Left lobe of liver (tissue), 2 donors: ENCODE results near the gene IL1RAPL2. TPM values are rescaled to one million over a fixed set of nuclear protein-coding genes. Genes with fewer than 3 reads are reported as not detected.

Experiments used
- ATAC-seq: fragments of 200-7000 bp; cut with Tn5 transposase; one replicate; pipeline ENCODE4 v1.9.1; 2020; ENCODE audit warnings: mild to moderate bottlenecking, moderate library complexity
- DNase-seq: peaks from one replicate; pipeline ENCODE4 v3.0.0-alpha.2; 2020; ENCODE audit warnings: low spot score
- total RNA-seq: library from RNA; stranded (reverse); gene quantifications from one replicate; pipeline ENCODE4 v1.2.1, GENCODE V29; 2021
- donor health status: DM: no; HTN: no; CAD: no; lungs with moderate emphysema.
- donor health status: DM: no; HTN: yes; CAD: no.

The IL1RAPL2 gene
- total RNA-seq, 1 donor from 2014 or later: 0.48 TPM

DNA sequence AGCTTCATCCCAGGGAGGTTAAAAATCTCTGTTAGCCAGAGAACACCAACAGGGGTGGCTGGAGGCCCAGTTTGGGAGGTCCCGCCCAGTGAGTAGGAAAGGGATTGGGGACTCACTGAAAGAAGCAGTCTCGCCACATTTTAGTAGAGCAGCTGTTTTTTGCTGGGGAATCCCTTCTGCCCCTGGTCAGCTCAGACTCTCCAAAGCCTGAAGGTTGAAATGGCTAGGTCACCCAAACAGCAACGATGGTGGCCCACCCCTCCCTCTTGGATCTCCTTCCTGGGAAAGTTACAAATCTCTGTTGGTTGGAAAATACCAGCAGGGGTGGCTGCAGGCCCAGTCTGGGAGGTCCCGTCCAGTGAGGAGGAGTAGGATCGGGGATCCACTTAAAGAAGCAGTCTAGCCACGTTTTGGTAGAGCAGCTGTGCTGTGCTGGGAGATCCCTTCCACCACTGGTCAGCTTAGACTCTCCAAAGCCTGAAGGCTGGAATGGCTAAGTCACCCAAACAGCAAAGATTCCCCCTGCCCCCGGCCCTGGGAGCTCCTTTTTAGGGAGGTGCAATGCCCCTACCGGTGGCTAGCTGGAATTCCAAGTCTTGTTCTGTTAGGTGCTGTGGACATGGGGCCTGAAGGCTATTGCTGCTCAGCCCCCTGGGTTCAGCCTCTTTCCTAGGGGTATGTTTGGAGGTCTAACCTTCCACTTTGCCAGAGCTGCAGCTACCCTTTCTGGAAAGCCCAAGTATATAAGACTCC lies 694.5 kb downstream of the IL1RAPL2 start:
- DNase-seq (no peak), ATAC-seq (no peak)

DNA sequence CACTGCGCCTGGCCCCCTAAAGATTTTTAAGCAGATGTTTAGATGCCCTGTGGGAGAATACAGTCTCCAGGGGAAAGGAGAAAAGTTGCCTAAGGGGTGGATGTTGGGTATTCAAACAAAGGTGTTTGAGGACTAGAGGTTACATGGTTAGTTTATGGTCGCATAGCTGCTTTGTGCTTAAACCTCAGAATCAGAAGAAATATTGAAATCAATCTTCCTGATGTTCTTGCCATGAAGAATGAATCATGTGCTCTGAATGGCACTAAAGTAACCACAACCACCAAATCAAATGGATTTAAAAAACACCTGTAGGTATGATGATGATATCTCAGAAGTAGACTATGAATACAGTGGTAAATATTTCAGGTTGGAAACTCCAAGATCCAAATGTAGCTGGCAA lies 697.2 kb downstream of the IL1RAPL2 start:
- ATAC-seq: no peak
- no peak for DNase-seq

DNA sequence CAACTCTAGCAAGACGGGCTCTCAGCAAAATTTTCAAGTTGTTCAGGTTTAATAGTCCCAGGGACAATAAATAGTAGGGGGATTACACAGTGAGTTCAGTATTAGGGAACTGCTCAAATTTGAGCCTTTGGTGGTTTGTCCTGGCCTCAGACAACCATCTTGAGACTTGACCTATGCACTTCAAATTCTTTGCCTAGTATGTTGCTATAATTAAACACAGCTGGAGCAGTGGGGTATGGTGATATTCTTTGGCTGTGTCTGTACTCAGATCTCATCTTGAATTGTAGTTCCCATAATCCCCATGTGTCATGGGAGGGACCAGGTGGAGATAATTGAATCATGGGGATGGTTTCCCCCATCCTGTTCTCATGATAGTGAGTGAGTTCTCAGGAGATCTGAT lies 697.8 kb downstream of the IL1RAPL2 start:
- no peak for DNase-seq
- no peak for ATAC-seq

DNA sequence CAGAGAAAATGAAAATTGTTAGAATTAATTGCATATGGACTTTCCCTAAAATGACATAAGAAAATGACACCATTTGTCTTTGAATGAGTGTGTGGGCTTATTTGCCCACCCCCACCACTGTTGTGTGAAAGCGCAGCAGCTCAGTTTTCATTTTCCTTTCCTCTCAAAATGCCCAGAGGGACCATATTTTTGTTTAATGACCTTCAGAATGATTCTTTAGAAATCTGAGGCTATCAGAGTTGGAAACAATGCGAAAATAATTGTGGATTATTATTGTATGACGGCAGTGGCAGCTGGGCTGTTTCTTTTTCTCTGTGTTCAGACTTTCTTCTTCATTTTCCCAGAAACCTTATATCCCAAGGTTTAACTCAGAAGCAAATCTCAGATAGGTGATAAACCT lies 699.1 kb downstream of the IL1RAPL2 start:
- DNase-seq (no peak), ATAC-seq (no peak)

DNA sequence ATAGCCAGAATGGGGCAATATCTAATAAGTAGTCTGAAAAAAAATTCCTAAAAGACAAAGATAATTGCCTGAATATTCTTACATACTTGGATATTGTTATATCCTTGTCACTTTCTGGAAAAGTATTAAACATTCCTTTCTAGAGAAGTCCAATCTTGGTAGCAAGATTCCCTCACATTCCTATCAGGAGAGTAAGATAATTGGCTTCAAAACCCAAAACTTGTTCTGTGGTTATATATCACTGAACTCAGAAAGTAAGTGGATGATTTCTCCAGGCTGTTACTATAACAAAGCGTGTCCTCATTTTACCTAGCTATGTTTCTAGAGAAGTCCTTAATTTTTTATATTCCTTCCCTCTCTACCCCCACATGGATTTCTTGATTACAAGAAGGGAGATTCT lies 700.5 kb downstream of the IL1RAPL2 start:
- ATAC-seq: no peak
- DNase-seq: no peak

DNA sequence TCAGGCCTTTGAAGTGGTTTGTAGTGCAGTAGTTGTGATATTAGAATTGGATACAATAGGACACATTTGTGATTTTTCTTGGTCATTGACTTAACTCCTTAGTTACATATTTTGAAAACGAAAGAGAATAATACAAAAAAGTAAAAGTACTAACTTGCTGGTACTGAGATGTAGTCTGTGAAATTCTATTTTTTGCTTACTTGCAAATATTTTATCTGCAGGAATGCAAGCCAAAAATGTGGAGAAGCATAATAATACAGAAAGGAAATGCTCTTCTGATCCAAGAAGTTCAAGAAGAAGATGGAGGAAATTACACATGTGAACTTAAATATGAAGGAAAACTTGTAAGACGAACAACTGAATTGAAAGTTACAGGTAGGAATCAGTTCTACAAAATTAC lies 701.2 kb downstream of the IL1RAPL2 start:
- ATAC-seq (no peak), DNase-seq (no peak)

DNA sequence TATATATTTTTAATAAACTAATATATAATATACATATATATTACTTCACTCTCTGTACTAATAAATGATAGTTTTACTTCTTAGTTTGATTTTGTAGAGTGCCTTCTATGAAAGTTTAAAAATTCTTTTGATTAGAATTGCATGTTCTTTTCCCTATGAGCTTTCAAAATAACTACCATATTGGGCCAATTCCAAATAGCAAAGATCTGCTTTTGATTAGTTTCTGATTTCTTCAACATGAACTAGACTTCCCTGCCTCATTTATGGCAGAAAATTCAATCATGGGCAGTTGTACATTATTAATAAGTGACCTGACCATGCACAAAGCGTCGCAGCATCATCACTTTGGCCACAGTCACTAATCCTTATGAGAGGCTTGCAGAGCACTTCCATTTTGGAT lies 703.4 kb downstream of the IL1RAPL2 start:
- ATAC-seq: no peak

DNA sequence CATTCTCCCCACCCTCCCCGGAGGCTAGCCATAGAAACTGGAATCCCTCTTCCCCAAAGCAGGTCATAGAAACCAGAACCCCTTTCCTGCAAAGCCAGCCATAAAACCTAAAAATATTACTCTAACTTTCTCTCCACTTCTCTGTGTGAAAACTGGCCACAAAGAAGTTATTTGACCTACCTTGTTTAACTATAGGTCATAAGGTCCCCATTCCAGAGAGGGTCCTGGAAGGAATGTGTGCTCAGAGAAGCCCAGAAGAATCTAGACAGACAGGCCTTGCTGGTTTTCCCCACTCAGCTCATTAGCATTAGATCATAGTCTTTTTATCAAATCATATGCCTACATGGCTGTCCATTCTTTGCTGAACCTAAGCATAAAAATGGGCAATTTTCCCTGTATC lies 707.3 kb downstream of the IL1RAPL2 start:
- DNase-seq: no peak
- ATAC-seq: no peak

More for the DNA sequence above, 703.4 kb downstream of the IL1RAPL2 start:
- no peak for DNase-seq

DNA sequence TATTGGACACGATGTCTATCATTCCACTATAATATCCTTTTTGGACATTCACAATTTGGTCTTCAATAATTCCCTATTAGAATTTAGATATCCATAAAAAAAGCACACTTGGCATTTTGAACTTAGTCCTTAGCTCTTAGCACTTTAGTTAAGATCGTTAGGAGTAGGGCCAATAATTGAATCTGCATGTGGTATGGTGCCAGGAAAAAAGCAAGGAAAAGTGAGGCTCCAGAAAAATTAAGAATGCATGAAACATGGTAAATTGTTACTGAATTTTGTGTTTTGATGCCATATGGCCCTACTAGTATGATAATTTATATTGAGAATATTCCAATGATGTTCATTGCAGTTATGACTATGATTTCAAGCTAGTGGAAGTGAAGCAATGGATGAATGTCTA lies 708.1 kb downstream of the IL1RAPL2 start:
- no peak for ATAC-seq
- no peak for DNase-seq

DNA sequence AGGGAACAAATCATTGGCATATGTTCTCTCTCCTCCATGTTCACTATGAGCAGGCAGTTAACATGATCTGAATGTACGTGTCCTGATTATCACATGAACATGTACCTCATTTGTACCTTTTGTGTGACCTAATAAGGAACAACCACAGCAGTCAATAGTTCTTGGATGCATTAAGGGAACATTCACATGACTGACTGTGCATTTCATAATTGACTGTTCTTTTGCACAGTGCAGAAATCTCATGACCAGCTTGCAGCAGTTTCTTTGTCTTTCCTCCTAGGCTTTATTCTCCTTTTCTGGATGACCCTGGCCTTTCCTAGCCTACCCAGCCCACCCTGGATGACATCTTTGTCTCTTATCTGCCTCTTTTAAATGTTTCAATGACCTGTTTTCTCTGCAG lies 711.1 kb downstream of the IL1RAPL2 start:
- no peak for DNase-seq
- ATAC-seq: no peak

DNA sequence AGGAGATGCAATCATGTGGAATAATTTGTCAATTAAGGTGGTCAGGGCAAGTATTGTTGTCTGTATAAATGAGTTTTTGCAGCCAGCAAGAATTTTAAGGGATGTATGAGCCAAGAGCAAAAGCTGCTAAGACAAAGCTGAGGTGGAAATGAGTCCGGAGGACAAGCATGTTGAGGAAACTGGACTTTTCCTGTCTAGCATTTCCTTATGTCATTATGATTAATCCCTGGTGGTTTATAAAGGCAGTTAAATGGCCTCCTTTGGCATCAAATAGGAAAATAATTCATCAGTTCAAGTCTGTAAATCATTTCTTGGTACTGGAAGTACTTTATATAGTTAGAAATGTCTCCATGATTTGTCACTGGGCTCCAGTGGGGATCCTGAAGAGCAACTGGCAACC lies 716.1 kb downstream of the IL1RAPL2 start:
- DNase-seq: no peak
- no peak for ATAC-seq

DNA sequence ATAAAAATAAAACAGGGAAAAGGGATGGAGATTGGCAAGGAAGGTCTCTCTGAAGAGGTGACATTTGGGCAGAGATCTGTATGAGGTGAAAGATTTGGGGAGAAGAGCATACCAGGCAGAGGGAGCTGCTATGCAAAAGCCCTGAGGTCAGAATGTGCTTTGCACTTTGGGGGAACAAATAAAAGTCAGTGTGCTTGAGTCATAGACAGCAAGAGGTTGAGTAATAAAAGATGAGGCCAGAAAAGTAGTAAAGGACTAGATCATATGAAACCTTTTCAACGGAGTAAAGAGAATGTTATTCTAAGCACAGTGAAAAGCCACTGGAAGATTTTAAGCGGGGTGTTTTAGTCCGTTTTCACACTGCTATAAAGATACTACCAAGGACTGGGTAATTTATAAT lies 731.0 kb downstream of the IL1RAPL2 start:
- DNase-seq (no peak), ATAC-seq (no peak)

DNA sequence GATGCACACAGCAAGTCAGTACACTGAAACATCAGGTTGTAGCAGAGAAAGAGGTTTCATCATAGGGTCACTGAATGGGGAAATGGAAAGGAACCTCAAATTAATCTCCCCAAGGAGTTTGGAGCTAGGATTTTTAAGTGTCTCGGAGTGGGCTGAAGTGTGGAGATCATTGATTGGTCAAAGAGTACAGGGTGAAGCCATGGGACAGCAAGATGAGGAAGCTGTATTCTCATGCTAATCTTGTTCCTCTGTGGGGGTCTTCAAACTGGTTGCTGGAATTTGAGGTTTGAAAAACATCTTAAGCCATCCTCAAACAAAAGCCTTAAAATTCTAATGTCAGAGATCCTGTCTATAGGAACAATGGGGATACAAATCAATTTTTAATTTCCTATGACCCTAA lies 733.3 kb downstream of the IL1RAPL2 start:
- no peak for DNase-seq
- no peak for ATAC-seq

DNA sequence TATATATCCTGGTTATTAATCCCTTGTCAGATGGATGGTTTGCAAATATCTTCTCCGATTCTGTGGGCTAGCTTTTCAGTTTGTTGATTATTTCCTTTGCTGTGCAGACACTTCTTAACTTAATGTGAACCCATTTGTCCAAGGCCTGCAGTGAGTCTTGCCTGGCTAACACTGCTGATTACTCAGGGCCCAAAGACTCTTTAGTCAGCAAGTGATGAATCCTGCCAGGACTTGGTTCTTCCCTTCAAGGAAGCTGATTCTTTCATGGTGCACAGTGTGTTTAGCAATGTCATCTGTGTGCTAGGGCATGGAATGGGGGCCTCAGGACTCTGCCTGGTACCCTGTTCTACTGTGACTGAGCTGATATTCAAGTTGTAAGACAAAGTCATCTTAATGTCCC lies 736.2 kb downstream of the IL1RAPL2 start:
- ATAC-seq: no peak
- DNase-seq: no peak

DNA sequence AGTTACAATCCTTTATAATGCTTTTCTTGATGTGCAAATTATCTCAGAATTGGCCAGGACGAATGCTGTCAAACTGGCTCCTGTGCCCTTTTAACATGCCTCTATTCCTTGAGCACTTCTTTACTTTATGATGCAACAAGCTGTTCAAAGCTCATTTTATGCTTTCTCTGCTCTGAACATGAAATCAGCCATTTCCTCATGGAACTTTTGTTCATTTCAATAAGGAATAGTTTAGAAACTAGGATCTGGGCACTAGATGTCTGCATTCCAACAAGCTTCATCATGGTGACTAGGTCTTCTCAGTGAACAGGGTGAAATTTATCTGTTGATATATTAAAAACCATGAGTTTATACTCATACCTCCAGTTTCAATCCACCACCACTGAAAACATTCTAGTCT lies 741.8 kb downstream of the IL1RAPL2 start:
- ATAC-seq (no peak), DNase-seq (no peak)

DNA sequence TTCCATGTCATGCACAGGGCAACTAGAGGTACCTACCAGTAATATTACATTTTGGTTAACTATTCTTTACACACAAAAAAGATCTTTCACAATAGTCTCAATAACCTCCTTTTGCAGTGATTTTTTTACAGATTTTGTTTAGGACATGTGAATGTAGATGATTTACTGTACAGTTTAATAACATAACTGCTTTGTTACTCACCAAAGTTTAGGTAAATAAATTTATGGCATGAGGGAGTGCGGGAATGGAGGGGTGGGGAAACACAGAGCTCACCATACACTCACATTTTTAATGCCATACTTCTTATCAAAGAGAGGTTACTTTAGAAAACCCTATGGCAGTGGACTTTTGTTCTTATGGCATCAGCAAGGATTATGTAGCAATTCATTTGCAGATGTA lies 747.6 kb downstream of the IL1RAPL2 start:
- ATAC-seq (no peak), DNase-seq (no peak)

DNA sequence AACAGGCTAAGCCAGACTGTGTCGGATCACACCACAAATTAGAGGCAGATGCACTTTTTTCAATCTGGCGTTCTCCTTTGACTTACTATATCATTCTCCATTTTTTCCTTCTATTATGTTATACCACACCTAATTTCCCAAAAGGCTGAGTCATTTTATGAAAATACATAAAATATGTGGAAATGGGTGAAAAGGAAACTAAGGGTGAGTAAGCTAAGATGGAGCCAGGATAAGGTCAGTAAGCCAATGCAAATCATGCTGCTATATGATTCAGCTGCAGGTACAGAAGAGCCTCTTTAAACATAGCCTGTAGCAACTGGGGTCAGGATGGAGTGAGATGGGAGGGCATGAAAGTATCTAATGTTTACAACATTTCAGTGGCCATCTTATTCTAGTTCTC lies 748.5 kb downstream of the IL1RAPL2 start:
- DNase-seq (no peak), ATAC-seq (no peak)

DNA sequence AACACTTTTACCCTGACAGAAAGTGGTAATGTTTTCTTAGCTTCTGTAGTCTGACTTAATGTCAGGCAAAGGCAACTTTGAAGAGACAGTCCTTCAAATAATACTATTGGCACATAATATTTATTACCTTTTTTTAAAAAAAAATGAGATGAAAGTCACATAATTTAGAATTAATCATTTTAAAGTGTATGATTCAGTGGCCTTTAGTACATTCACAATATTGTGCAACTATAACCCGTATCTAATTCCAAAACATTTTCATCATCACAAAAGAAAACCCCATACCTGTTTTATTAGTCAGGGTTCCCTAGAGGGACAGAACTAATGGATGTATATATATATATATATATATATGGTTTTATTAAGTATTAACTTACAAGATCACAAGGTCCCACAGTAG lies 749.2 kb downstream of the IL1RAPL2 start:
- no peak for DNase-seq
- no peak for ATAC-seq

DNA sequence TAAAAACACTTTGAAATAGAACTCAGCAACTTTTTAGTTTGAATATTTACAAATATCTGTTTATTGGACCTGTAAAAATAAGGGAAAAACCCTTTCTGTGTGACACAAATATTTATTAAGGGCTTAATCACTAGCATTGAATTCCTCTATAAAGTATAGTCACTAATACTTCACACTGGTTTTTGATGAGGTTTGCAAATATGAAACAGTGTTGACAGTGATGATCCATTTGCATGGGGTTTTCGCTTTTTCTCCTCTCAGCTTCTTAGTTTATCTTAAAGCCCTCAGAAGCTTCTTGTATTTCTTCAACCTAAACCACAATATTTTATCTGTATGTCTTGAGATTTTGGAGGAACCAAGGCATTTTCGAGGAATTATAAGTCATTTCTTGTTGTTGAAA lies 751.1 kb downstream of the IL1RAPL2 start:
- ATAC-seq (no peak), DNase-seq (no peak)

DNA sequence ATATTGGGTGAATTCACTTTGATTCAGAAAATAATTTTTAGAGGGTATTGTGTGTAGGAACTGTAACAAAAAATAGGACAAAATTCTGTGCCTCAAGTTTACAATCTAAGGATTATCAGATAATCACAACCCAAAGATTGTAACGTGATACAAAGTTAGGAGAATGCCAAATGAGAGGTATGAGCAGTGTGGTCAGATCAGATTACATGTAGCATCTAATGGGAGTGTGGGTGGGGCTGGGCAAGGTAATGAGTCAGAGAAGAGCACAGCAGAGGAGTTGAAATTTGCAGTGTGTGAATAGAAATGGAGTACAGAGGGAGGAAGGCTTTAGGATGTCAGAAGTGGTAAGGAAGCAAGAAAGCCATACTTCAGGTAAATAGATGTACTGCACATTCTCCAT lies 757.9 kb downstream of the IL1RAPL2 start:
- DNase-seq: no peak
- ATAC-seq: no peak

DNA sequence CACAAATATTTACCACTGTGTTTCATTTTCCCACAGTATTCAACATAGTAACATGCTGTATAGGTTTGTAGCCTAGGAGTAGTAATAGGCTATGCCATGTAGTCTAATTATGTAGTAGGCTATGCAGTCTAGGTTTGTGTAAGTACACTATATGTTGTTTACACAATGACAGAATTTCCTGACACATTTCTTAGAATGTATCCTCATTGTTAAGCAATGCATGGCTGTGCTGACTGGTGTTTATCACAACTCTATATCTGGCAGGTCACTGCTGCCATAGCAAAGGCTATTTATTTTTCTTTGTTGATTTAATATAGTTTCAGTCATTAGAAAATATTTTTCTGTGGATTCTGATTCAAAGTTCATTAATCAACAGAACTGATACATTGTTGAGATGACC lies 762.8 kb downstream of the IL1RAPL2 start:
- DNase-seq (no peak), ATAC-seq (no peak)

DNA sequence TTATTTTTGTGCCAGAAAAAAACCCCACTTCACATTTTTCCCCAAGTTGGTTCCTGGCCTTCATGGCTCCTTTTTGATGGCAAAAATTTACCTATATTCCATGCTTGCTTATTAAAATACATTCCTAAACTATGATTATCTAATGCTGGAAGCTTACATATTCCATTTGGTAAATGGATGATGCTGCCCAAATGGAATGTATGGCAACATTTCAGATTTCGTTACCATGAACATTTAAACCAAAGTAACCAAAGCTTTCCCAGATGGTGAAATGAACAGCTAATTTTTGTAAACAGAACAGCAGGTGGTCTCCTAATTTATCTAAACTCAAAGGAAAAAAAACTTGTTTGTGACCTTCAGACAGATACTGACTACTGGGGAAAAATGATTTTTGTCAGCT lies 765.2 kb downstream of the IL1RAPL2 start:
- ATAC-seq: no peak

DNA sequence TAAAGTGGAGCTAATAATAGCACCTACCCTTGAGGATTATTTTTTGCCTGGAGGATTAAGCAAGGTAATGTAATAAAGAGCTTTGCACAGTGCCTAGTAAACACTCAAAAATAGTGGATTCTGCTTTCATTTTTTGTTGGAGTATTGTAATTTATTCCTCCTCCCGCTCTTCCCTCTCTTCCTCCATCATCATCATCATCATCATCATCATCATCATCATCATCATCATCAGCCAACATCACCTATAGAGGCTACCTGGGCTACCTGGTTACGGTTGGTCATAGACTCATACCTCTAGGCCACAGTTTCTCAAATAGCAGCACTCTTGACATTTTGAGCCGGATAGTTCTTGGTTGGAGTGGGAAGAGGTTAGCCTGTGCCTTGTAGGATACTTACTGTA lies 781.4 kb downstream of the IL1RAPL2 start:
- DNase-seq (no peak), ATAC-seq (no peak)

More for the DNA sequence above, 765.2 kb downstream of the IL1RAPL2 start:
- DNase-seq: no peak
